ENCODE measurements around the gene DTNBP1. TPM values are rescaled to one million over a fixed set of nuclear protein-coding genes. Genes with fewer than 3 reads are reported as not detected.

DTNBP1 gene
- total and polyA plus RNA-seq, 2 of the 4 experiments (the other 2 are of a cell fraction), result 4.8 to 18.7 TPM

DNA sequence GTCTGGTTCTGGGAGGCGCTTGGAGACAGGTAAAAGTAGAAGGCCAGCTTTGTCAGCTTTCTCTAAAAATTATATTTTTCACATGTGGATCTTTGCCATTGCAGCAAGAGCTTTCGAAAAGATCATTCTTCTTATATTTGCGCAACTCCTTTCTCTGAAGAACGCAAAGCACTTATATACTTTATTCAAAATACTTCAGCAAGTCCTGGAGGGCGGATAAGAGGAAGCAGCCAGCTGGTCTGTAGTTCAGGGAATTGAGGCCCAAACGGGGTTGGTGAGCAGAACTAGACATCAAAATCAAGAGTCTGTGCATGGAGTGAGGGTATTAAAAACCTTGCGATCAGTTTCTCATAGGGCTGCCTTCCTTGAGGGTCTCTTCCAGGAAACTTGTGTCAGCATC is 182.3 kb downstream of the DTNBP1 start:
- no peak overlapping the region for H3K18ac ChIP-seq (ENCODE audit: low read depth, low read length)
- H4K8ac ChIP-seq (ENCODE audit: low read depth in 2 of 2, low read length in 2 of 2), result no peak overlapping the region
- H3K56ac ChIP-seq (ENCODE audit: extremely low read depth, insufficient read depth, low read length), result no peak overlapping the region
- H3K9me3 ChIP-seq (ENCODE audit: control insufficient read depth, insufficient read depth, low read length), result no peaks in the 10 kb centered on the region
- H3K27ac ChIP-seq (ENCODE audit: insufficient read depth, low read length), result no peak overlapping the region
- H2BK5ac ChIP-seq (ENCODE audit: low read depth, low read length, poor library complexity, severe bottlenecking), result no peak overlapping the region
- H3K36me3 ChIP-seq (ENCODE audit: control insufficient read depth, insufficient read depth, low read length), result 0 out of 2 replicates have a peak, but pooled peaks cover 1% of the 10 kb centered on the region
- H2AK5ac ChIP-seq (ENCODE audit: low read depth, low read length), result no peak overlapping the region
- peaks cover 29% of the 10 kb centered on the region for H3K9me1 ChIP-seq (ENCODE audit: insufficient read depth, low read length)
- ATAC-seq (ENCODE audit: low read depth) (no peak), DNase-seq (no peak)
- peaks cover 25% of the 10 kb centered on the region; the same call in 1 of the 2 replicates for H4K20me1 ChIP-seq (ENCODE audit: insufficient read depth, low read length)
- H2BK15ac ChIP-seq (ENCODE audit: low read depth, low read length), result no peak overlapping the region
- H4K91ac ChIP-seq (ENCODE audit: insufficient read depth, low read depth, low read length), result no peak overlapping the region
- H2AK9ac ChIP-seq (replicated peaks; ENCODE audit: low read depth, low read length, poor library complexity), result no peak overlapping the region
- no peak overlapping the region for H3K23ac ChIP-seq (ENCODE audit: low read depth, low read length)
- BruUV-seq (replicated peaks), result no TSS peak
- H2BK20ac ChIP-seq (ENCODE audit: low read depth, low read length), result no peak overlapping the region
- TF ChIP-seq RFX5 (IDR thresholded peaks at IDR 0.05; ENCODE audit: low read depth, low read length) (no peak), MAFK (IDR thresholded peaks at IDR 0.05; ENCODE audit: low read depth, low read length) (no peak), NFE2L2 (IDR thresholded peaks at IDR 0.05; ENCODE audit: low read depth, low read length) (no peak), CEBPB (IDR thresholded peaks at IDR 0.05; ENCODE audit: low read depth, low read length) (no peak), BHLHE40 (IDR thresholded peaks at IDR 0.05; ENCODE audit: low read depth, low read length) (no peak), RAD21 (IDR thresholded peaks at IDR 0.05; ENCODE audit: low read length) (no peak), FOS (IDR thresholded peaks at IDR 0.05; ENCODE audit: low read depth, low read length) (no peak), SMC3 (IDR thresholded peaks at IDR 0.05; ENCODE audit: low read depth, low read length) (no peak), RCOR1 (IDR thresholded peaks at IDR 0.05; ENCODE audit: insufficient replicate concordance, low read length) (no peak), CHD1 (IDR thresholded peaks at IDR 0.05; ENCODE audit: low read depth, low read length) (no peak), MXI1 (IDR thresholded peaks at IDR 0.05; ENCODE audit: borderline replicate concordance, low read depth, low read length) (no peak), POLR2A (IDR thresholded peaks at IDR 0.05; ENCODE audit: low read depth, low read length) (no peak), MAZ (IDR thresholded peaks at IDR 0.05; ENCODE audit: borderline replicate concordance, low read depth, low read length) (no peak)
- TF ChIP-seq, protein P1, sequence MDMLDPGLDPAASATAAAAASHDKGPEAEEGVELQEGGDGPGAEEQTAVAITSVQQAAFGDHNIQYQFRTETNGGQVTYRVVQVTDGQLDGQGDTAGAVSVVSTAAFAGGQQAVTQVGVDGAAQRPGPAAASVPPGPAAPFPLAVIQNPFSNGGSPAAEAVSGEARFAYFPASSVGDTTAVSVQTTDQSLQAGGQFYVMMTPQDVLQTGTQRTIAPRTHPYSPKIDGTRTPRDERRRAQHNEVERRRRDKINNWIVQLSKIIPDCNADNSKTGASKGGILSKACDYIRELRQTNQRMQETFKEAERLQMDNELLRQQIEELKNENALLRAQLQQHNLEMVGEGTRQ (IDR thresholded peaks at IDR 0.05; ENCODE audit: low read depth, low read length), result no peak
- TF ChIP-seq, protein P2, sequence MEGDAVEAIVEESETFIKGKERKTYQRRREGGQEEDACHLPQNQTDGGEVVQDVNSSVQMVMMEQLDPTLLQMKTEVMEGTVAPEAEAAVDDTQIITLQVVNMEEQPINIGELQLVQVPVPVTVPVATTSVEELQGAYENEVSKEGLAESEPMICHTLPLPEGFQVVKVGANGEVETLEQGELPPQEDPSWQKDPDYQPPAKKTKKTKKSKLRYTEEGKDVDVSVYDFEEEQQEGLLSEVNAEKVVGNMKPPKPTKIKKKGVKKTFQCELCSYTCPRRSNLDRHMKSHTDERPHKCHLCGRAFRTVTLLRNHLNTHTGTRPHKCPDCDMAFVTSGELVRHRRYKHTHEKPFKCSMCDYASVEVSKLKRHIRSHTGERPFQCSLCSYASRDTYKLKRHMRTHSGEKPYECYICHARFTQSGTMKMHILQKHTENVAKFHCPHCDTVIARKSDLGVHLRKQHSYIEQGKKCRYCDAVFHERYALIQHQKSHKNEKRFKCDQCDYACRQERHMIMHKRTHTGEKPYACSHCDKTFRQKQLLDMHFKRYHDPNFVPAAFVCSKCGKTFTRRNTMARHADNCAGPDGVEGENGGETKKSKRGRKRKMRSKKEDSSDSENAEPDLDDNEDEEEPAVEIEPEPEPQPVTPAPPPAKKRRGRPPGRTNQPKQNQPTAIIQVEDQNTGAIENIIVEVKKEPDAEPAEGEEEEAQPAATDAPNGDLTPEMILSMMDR (conservative IDR thresholded peaks at IDR 0.05; ENCODE audit: low read depth, low read length), result no peak
- TF ChIP-seq, protein P3, sequence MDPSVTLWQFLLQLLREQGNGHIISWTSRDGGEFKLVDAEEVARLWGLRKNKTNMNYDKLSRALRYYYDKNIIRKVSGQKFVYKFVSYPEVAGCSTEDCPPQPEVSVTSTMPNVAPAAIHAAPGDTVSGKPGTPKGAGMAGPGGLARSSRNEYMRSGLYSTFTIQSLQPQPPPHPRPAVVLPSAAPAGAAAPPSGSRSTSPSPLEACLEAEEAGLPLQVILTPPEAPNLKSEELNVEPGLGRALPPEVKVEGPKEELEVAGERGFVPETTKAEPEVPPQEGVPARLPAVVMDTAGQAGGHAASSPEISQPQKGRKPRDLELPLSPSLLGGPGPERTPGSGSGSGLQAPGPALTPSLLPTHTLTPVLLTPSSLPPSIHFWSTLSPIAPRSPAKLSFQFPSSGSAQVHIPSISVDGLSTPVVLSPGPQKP (IDR thresholded peaks at IDR 0.05; ENCODE audit: borderline replicate concordance, low read depth, low read length), result no peak
- no peak overlapping the region for H2BK120ac ChIP-seq (ENCODE audit: low read depth, low read length)
- no peak overlapping the region for H2AFZ ChIP-seq (replicated peaks; ENCODE audit: low read length, poor library complexity)
- POLR2A ChIA-PET (ENCODE audit: unreplicated experiment), result no interaction called here
- WGBS, 2 experiments (ENCODE audit: extremely low coverage in 2 of 2, insufficient read length in 1 of 2), result no CpG with 5 or more reads among the region's 7 CpGs
- no peak overlapping the region for H3K14ac ChIP-seq (replicated peaks; ENCODE audit: low read depth, low read length)
- peaks cover 36 to 76% of the 10 kb centered on the region in 2 experiments for H3K79me1 ChIP-seq (ENCODE audit: low read depth in 1 of 2, low read length in 2 of 2)
- H3K4ac ChIP-seq (ENCODE audit: low read depth, low read length), result no peak overlapping the region
- H3K4me1 ChIP-seq (ENCODE audit: control insufficient read depth, insufficient read depth, low read length), result peaks cover 19% of the 10 kb centered on the region
- H4K5ac ChIP-seq (ENCODE audit: low read depth, low read length), result no peak overlapping the region
- no peak overlapping the region for H3K9ac ChIP-seq (ENCODE audit: low read depth, low read length)
- CTCF ChIA-PET, result no interaction called here
- in situ Hi-C loops (cut with MboI; ENCODE audit: low sequenced_read_pairs) (no loop called here), intact Hi-C loops (cut with micrococcal nuclease) (no loop called here), dilution Hi-C loops (cut with HindIII; ENCODE audit: low sequenced_read_pairs, unreplicated experiment) (no loop called here)
- no peaks in the 10 kb centered on the region for H3K27me3 ChIP-seq (ENCODE audit: control insufficient read depth, insufficient read depth, low read length)
- H3K4me2 ChIP-seq (ENCODE audit: low read depth, low read length), result no peak overlapping the region
- no peak overlapping the region for H3K4me3 ChIP-seq (ENCODE audit: insufficient read depth, low read depth, low read length)
